ENCODE results near the gene SLC25A40.

DNA sequence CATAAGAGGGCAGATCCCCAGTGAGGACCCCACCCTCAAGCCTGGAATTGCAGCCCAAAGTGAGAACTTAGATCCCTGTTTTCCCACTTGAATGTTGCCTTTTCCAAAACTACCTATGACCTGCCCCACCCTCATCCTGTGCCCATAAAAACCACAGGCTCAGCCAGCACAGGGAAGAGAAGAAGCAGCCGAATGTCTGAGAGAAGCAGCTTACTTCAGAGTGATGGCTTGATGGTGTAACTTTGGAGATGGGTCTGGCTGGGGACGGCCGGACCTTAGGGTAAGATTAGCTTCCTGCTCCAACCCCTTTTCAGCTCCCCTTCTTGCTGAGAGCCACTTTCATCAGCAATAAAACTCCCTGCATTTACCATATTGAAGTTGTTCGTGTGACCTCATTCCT, 5.7 kb downstream of the SLC25A40 start:
- TF ChIP-seq ELF4 (IDR thresholded peaks at IDR 0.05) = no peak
- TF ChIP-seq SUZ12 (IDR thresholded peaks at IDR 0.05) = no peak
- no peak for TF ChIP-seq BHLHE40 (IDR thresholded peaks at IDR 0.05; ENCODE audit: borderline replicate concordance)
- TF ChIP-seq FOXM1 (IDR thresholded peaks at IDR 0.05; ENCODE audit: borderline replicate concordance) = no peak
- no peak for TF ChIP-seq ZNF384 (IDR thresholded peaks at IDR 0.05)
- TF ChIP-seq SP1 (IDR thresholded peaks at IDR 0.05) = no peak
- TF ChIP-seq ARNT (IDR thresholded peaks at IDR 0.05) = no peak
- no peak for TF ChIP-seq NFRKB (IDR thresholded peaks at IDR 0.05)

Data from HEK293T (cell line).